LNCAP (cell line): ENCODE measurements around the gene GUCD1.

Experiments
- TF ChIP-seq, protein P1 (sequence below): fragments of 450-650 bp; IDR thresholded peaks from 2 replicates; pipeline ENCODE4 v1.5.1; 2017; ENCODE audit warnings: mild to moderate bottlenecking

GUCD1 gene

DNA sequence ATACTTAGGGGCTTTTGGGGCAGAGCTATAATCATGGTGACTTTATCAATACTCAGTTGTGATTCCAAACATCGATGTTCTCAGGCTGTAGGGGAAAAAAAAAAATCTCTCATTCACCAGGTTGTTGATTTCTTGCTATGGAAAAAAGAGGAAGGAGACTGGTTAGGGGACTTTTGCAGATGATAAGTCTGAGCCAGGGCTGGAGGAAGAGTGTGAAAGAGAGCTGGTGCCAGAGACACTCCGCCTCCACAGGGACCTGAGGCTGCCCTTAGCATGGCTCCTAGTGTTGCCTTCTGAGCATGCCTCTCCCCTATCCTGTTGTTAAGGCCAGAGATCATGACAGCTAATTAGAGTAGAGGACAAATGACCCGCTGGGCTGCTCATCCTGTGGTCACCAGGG, 42.9 kb downstream of the GUCD1 start:
- TF ChIP-seq, protein P1, sequence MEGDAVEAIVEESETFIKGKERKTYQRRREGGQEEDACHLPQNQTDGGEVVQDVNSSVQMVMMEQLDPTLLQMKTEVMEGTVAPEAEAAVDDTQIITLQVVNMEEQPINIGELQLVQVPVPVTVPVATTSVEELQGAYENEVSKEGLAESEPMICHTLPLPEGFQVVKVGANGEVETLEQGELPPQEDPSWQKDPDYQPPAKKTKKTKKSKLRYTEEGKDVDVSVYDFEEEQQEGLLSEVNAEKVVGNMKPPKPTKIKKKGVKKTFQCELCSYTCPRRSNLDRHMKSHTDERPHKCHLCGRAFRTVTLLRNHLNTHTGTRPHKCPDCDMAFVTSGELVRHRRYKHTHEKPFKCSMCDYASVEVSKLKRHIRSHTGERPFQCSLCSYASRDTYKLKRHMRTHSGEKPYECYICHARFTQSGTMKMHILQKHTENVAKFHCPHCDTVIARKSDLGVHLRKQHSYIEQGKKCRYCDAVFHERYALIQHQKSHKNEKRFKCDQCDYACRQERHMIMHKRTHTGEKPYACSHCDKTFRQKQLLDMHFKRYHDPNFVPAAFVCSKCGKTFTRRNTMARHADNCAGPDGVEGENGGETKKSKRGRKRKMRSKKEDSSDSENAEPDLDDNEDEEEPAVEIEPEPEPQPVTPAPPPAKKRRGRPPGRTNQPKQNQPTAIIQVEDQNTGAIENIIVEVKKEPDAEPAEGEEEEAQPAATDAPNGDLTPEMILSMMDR, result no peak

DNA sequence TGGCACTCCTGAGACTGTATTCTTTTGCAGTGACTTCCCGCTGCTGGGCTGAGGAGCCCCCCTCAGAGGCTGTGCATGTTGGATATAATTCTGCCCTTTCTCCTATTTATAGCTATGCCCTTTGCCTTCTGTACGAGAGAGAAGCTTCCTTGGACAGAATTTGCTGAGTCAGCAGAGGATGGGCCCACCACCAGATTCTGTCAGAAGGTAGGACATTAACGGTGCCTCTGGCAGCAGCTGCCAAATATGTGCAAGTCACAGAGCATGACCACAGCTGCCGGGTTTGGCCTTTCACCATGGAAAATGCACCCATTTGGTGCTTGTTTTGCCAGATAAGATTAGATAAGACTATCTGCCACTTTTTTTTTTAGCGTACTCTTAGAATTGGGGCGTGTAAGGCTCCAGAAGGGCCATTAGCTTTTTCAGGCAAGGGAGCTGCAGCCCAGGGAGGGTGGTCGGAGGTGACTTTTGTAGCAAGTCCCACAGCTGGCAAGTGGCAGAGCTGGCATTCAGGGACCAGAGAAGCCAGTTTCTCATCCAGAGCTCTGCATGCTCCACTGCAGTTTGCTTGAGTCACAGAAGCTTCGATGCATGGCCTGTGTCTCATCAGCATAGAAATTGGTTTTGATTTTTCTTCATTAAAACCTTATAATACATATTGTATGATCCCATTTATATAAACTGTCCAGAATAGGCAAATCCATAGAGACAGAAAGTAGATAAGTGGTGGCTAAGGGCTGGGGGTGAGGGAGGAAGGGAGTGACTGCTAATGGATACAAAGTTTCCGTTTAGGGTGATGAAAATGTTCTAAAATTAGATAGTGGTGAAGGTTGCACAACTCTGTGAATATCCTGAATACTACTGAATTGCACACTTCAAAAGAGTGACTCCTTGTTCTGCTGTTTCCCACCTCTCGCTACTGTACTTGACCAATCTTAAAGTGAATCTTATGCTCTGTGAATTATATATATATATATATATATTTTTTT, 44.0 kb downstream of the GUCD1 start:
- TF ChIP-seq, protein P1, result no peak

DNA sequence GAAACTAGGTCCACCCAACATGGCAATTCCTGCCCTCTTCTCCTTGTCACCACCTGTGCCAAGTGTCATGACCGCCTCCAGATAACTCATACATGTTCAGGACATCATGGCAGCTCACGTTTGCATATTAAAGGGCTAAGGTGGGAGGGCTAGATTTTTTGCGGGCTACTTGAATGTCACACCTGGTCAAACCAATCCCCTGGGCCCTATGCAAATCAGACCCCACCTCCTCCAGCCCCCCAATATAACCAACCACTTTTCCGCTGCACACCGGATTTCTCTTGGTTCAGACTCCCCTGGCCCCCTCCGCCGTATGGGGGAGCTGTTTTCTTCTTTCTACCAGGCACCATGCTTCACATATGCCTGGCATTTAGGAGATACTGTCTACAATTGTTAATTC, 47.2 kb downstream of the GUCD1 start:
- TF ChIP-seq, protein P1, result no peak

DNA sequence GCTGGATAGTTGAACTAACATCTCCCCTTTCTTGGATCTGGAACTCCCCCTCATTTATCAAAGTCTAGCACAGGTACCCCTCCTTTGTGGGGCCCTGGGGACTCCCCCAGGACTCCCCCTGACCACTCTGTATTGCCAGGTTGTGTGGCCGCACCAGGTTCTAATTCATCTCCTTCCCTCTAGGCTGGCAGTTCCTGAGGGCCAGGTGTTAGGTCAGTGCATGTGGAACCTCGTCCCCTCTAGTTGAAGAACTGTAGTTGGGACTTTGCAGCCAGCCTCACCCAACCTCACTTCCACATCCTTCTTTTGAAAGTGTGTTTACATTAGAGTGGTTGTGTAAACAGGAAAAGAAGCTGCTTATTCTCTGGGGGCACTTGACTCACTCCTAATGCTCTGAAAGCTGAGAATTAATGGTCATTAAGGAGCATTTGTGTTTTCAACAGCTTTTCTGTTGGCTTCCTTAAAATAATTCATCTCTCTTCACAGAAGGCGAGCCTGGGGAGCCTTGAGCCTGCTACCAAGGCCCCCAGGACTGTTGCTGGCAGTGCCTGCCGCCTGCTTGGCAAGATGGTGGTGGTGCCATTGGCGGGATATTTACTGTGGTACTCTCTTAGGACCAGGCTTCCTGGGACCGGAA, 48.0 kb downstream of the GUCD1 start:
- TF ChIP-seq, protein P1, result no peak

DNA sequence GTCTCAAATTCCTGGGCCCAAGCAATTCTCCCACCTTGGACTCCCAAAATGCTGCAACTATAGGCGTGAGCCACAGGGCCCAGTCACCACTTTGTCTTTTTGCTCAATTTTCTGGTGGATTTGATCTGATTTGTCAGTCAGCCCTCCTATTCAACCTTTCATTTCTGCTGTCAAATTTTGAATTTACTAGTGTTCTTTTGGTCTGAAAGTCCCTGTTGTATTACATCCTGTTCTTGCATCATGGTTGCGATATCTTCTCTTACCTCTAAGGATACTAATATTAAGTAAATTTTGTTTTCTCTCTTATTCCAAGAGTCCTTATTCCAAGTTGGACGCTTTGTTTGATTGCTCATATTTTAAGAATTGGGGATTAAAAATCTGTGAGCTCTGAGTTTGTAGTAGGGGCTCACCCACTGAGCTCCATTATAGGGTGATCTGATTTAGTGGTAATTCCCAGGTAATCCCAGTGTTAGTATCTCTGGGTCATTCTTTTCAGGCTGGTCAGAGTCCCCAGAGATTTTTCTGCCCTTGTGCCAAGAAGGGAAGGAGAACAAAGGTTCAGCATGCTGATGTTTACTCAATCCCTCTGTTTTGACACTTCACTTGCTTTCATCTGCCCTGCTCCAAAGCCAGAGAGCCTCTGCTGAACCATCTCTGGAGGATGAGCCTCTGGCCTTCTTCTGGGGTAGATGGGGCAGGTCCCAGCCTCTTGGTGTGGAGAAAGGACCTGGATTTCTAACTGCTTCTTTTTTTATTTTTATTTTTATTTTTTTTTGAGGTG, 49.8 kb downstream of the GUCD1 start:
- TF ChIP-seq, protein P1, result no peak

DNA sequence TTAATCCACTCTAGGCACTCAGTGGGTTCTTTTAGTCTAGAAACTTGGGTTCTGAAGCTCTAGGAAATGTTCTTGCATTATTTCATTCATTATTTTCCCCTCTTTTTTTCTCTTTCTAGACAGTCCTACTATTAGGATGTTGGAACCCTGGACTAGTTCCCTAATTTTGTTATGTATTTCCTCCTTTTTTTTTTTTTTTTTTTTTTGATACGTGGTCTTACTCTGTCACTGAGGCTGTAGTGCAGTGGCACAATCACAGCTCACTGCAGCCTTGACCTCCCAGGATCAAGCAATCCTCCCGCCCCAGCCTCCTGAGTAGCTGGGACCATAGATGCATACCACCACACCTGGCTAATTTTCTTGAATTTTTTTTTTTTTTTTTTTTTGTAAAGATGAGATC, 50.4 kb downstream of the GUCD1 start:
- TF ChIP-seq, protein P1, result no peak

DNA sequence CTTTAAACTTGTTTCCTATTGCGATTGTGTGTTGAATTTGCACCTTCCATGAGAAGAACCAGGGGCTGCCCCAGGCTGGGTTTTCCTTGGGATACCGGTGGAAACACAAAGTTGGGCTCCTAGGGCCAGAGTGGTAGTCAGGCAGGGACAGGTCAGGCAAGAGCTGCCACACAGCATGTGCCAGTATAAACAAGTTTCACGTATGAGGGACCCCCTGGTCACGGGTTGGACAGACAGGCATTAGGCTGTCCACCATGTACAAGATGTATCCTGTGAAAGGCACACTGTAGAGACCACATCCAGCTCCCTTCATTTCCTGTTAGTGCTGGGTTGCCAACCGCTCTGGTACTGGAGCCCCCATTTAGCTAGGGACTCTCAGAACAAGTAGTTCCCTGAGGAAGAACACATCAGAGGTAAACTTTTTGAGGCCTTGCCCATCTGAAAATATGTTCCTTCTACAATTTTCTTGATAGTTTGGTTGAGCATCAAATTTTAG, 51.0 kb downstream of the GUCD1 start:
- TF ChIP-seq, protein P1, result no peak
